Activated CD4-positive, alpha-beta T cell treated with anti-CD3 and anti-CD28 coated beads for 24 hours (primary cell): ENCODE results near the gene TBCK.

Experiments used
- DNase-seq, 2 donors: peaks; one replicate each; pipeline ENCODE4 v3.0.0-alpha.2; 2020; ENCODE audit warnings: low read depth in 2 of 2

Gene TBCK

GRCh38 chr4:105994061-105994460 lies 321.9 kb downstream of the TBCK start:
- DNase-seq: no peak

GRCh38 chr4:105992641-105993305 lies 323.2 kb downstream of the TBCK start:
- DNase-seq: no peak

GRCh38 chr4:105991726-105992125 lies 324.3 kb downstream of the TBCK start:
- no peak for DNase-seq
